HL-60 (cell line): Measurements from ENCODE around the gene EMX2.

Experiments used
- DNase-seq, 2 experiments: peaks; one replicate each; pipeline ENCODE4 v3.0.0-alpha.2; 2010 to 2020; ENCODE audit warnings: low read depth in 1 of 2, low spot score in 1 of 2
- H3K27ac ChIP-seq: fragments of 250-450 bp; sonication (Bioruptor Pico); replicated peaks from 2 replicates; pipeline ENCODE4 v1.5.1; 2020; ENCODE audit warnings: mild to moderate bottlenecking, moderate library complexity
- H3K27me3 ChIP-seq: fragments of 250-450 bp; sonication (Bioruptor Pico); 2 replicates; pipeline ENCODE4 v1.5.1; 2021; ENCODE audit warnings: mild to moderate bottlenecking, moderate library complexity; ENCODE audit not compliant: insufficient read depth, poor library complexity, severe bottlenecking
- H3K4me3 ChIP-seq: replicated peaks from 2 replicates; pipeline ENCODE4 v1.5.1; 2011; ENCODE audit warnings: mild to moderate bottlenecking, control low read depth, low read length; ENCODE audit not compliant: insufficient read depth
- GABPA ChIP-seq: IDR thresholded peaks from 2 replicates; pipeline ENCODE4 v1.6.1; 2012; ENCODE audit warnings: low read depth
- POLR2AphosphoS5 ChIP-seq: IDR thresholded peaks from 2 replicates; pipeline ENCODE4 v1.6.1; 2012; ENCODE audit warnings: low read depth
- SPI1 ChIP-seq: IDR thresholded peaks from 2 replicates; pipeline ENCODE4 v1.6.1; 2012; ENCODE audit warnings: low read depth, mild to moderate bottlenecking, borderline replicate concordance
- TF ChIP-seq, protein P1 (sequence below): IDR thresholded peaks from one replicate; pipeline ENCODE4 v1.5.1; 2011; ENCODE audit warnings: low read length, control low read depth, inconsistent platforms; ENCODE audit not compliant: insufficient read depth
- TF ChIP-seq, protein P2 (sequence below): IDR thresholded peaks from 2 replicates; pipeline ENCODE4 v1.6.1; 2012; ENCODE audit warnings: low read depth; ENCODE audit not compliant: insufficient replicate concordance

The EMX2 gene

GRCh38 chr10:117516681-117517080, 25.9 kb upstream of the EMX2 start:
- TF ChIP-seq, protein P1, sequence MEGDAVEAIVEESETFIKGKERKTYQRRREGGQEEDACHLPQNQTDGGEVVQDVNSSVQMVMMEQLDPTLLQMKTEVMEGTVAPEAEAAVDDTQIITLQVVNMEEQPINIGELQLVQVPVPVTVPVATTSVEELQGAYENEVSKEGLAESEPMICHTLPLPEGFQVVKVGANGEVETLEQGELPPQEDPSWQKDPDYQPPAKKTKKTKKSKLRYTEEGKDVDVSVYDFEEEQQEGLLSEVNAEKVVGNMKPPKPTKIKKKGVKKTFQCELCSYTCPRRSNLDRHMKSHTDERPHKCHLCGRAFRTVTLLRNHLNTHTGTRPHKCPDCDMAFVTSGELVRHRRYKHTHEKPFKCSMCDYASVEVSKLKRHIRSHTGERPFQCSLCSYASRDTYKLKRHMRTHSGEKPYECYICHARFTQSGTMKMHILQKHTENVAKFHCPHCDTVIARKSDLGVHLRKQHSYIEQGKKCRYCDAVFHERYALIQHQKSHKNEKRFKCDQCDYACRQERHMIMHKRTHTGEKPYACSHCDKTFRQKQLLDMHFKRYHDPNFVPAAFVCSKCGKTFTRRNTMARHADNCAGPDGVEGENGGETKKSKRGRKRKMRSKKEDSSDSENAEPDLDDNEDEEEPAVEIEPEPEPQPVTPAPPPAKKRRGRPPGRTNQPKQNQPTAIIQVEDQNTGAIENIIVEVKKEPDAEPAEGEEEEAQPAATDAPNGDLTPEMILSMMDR, result no peak
- TF ChIP-seq SPI1 (no peak), POLR2AphosphoS5 (no peak), GABPA (no peak)
- TF ChIP-seq, protein P2, sequence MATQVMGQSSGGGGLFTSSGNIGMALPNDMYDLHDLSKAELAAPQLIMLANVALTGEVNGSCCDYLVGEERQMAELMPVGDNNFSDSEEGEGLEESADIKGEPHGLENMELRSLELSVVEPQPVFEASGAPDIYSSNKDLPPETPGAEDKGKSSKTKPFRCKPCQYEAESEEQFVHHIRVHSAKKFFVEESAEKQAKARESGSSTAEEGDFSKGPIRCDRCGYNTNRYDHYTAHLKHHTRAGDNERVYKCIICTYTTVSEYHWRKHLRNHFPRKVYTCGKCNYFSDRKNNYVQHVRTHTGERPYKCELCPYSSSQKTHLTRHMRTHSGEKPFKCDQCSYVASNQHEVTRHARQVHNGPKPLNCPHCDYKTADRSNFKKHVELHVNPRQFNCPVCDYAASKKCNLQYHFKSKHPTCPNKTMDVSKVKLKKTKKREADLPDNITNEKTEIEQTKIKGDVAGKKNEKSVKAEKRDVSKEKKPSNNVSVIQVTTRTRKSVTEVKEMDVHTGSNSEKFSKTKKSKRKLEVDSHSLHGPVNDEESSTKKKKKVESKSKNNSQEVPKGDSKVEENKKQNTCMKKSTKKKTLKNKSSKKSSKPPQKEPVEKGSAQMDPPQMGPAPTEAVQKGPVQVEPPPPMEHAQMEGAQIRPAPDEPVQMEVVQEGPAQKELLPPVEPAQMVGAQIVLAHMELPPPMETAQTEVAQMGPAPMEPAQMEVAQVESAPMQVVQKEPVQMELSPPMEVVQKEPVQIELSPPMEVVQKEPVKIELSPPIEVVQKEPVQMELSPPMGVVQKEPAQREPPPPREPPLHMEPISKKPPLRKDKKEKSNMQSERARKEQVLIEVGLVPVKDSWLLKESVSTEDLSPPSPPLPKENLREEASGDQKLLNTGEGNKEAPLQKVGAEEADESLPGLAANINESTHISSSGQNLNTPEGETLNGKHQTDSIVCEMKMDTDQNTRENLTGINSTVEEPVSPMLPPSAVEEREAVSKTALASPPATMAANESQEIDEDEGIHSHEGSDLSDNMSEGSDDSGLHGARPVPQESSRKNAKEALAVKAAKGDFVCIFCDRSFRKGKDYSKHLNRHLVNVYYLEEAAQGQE, result no peak
- H3K27ac ChIP-seq, result no peak overlapping the region
- peaks cover 15% of the 10 kb centered on the region for H3K27me3 ChIP-seq
- no peak for DNase-seq
- H3K4me3 ChIP-seq, result no peak overlapping the region

GRCh38 chr10:117518246-117518645, 24.3 kb upstream of the EMX2 start:
- Histone ChIP-seq H3K27ac (no peak overlapping the region), H3K4me3 (no peak overlapping the region), H3K27me3 (peaks cover 17% of the 10 kb centered on the region)
- no peak for DNase-seq
- TF ChIP-seq, protein P1, result no peak
- TF ChIP-seq, protein P2, result no peak
- TF ChIP-seq GABPA (no peak), POLR2AphosphoS5 (no peak), SPI1 (no peak)

GRCh38 chr10:117519286-117519685, 23.3 kb upstream of the EMX2 start:
- Histone ChIP-seq H3K27me3 (peaks cover 17% of the 10 kb centered on the region), H3K4me3 (no peak overlapping the region), H3K27ac (no peak overlapping the region)
- DNase-seq, result no peak
- TF ChIP-seq, protein P1, result no peak
- TF ChIP-seq GABPA (no peak), POLR2AphosphoS5 (no peak), SPI1 (no peak)
- TF ChIP-seq, protein P2, result no peak
